Loucy (cell line): ENCODE results near the gene HOXB1.

Experiments used
- H2AFZ ChIP-seq: fragments of 200-600 bp; sonication (generic); 2 replicates; pipeline ENCODE4 v1.6.0; 2016; ENCODE audit warnings: antibody characterized with exemption, mild to moderate bottlenecking, low read length, moderate library complexity
- H3F3A ChIP-seq: fragments of 200-600 bp; 2 replicates; pipeline ENCODE4 v1.6.0; 2016; ENCODE audit warnings: antibody characterized with exemption, low read depth, mild to moderate bottlenecking
- H3K27me3 ChIP-seq: fragments of 200-600 bp; sonication (generic); 2 replicates; pipeline ENCODE4 v1.6.1; 2014; ENCODE audit warnings: low read length, mild to moderate bottlenecking; ENCODE audit not compliant: insufficient read depth, poor library complexity, severe bottlenecking
- H3K36me3 ChIP-seq: fragments of 200-600 bp; sonication (generic); 2 replicates; pipeline ENCODE4 v1.6.1; 2016; ENCODE audit warnings: low read length; ENCODE audit not compliant: insufficient read depth
- H3K4me1 ChIP-seq: fragments of 200-600 bp; sonication (generic); 2 replicates; pipeline ENCODE4 v1.5.1; 2014; ENCODE audit warnings: low read length, mild to moderate bottlenecking; ENCODE audit not compliant: insufficient read depth, poor library complexity, severe bottlenecking
- H3K4me2 ChIP-seq: fragments of 200-600 bp; sonication (generic); 2 replicates; pipeline ENCODE4 v1.6.0; 2014; ENCODE audit warnings: antibody characterized with exemption, low read length, low read depth, mild to moderate bottlenecking; ENCODE audit not compliant: poor library complexity, severe bottlenecking
- H3K4me3 ChIP-seq: fragments of 200-600 bp; sonication (generic); 2 replicates; pipeline ENCODE4 v1.5.1; 2014; ENCODE audit warnings: low read length, mild to moderate bottlenecking, mixed read lengths; ENCODE audit not compliant: poor library complexity, severe bottlenecking
- H3K79me2 ChIP-seq: fragments of 200-600 bp; sonication (generic); 2 replicates; pipeline ENCODE4 v1.6.1; 2014; ENCODE audit warnings: low read length; ENCODE audit not compliant: insufficient read depth
- H3K9ac ChIP-seq: fragments of 200-600 bp; sonication (generic); 2 replicates; pipeline ENCODE4 v1.6.0; 2014; ENCODE audit warnings: mild to moderate bottlenecking, low read depth, low read length, moderate library complexity; ENCODE audit not compliant: poor library complexity, severe bottlenecking
- H3K9me2 ChIP-seq: fragments of 200-600 bp; sonication (generic); replicated peaks from 2 replicates; pipeline ENCODE4 v1.6.1; 2016; ENCODE audit warnings: low read depth, low read length, mixed read lengths
- H3K9me3 ChIP-seq: fragments of 200-600 bp; sonication (generic); 2 replicates; pipeline ENCODE4 v1.6.1; 2014; ENCODE audit warnings: mild to moderate bottlenecking, antibody characterized with exemption, low read length, low read depth; ENCODE audit not compliant: insufficient read depth
- H4K20me1 ChIP-seq: fragments of 200-600 bp; sonication (generic); 2 replicates; pipeline ENCODE4 v1.6.0; 2014; ENCODE audit warnings: antibody characterized with exemption, low read length, mild to moderate bottlenecking; ENCODE audit not compliant: insufficient read depth, poor library complexity, severe bottlenecking
- EZH2phosphoT487 ChIP-seq: fragments of 200-600 bp; IDR thresholded peaks from 2 replicates; pipeline ENCODE4 v1.6.1; 2018; ENCODE audit warnings: antibody characterized with exemption, mild to moderate bottlenecking, moderate library complexity, borderline replicate concordance
- TF ChIP-seq, protein P1 (sequence below): fragments of 200-600 bp; sonication (generic); conservative IDR thresholded peaks from 2 replicates; pipeline ENCODE4 v1.5.1; 2014; ENCODE audit warnings: mild to moderate bottlenecking, antibody characterized with exemption, low read length

HOXB1 gene

GRCh38 chr17:48528153-48528935, 2.5 kb downstream of the HOXB1 start:
- Histone ChIP-seq H3K4me2 (no peak overlapping the region), H3K4me3 (no peak overlapping the region), H3F3A (no peaks in the 10 kb centered on the region), H3K4me1 (peaks cover 3% of the 10 kb centered on the region), H3K9me3 (no peaks in the 10 kb centered on the region), H3K9me2 (no peaks in the 10 kb centered on the region), H3K9ac (no peak overlapping the region), H3K27me3 (no peaks in the 10 kb centered on the region), H4K20me1 (no peaks in the 10 kb centered on the region), H3K79me2 (no peaks in the 10 kb centered on the region), H2AFZ (no peak overlapping the region), H3K36me3 (no peaks in the 10 kb centered on the region)
- no peak for TF ChIP-seq EZH2phosphoT487
- TF ChIP-seq, protein P1, sequence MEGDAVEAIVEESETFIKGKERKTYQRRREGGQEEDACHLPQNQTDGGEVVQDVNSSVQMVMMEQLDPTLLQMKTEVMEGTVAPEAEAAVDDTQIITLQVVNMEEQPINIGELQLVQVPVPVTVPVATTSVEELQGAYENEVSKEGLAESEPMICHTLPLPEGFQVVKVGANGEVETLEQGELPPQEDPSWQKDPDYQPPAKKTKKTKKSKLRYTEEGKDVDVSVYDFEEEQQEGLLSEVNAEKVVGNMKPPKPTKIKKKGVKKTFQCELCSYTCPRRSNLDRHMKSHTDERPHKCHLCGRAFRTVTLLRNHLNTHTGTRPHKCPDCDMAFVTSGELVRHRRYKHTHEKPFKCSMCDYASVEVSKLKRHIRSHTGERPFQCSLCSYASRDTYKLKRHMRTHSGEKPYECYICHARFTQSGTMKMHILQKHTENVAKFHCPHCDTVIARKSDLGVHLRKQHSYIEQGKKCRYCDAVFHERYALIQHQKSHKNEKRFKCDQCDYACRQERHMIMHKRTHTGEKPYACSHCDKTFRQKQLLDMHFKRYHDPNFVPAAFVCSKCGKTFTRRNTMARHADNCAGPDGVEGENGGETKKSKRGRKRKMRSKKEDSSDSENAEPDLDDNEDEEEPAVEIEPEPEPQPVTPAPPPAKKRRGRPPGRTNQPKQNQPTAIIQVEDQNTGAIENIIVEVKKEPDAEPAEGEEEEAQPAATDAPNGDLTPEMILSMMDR: no peak

- H3K9me3 ChIP-seq: no peaks in the 10 kb centered on the region
- TF ChIP-seq, protein P1: no peak
- TF ChIP-seq EZH2phosphoT487: no peak
- no peaks in the 10 kb centered on the region for H3K36me3 ChIP-seq
- H3K4me3 ChIP-seq: no peak overlapping the region
- H3K4me2 ChIP-seq: no peak overlapping the region
- H2AFZ ChIP-seq: no peak overlapping the region
- H3K4me1 ChIP-seq: peaks cover under 1% of the 10 kb centered on the region
- H3K9ac ChIP-seq: no peak overlapping the region
- no peaks in the 10 kb centered on the region for H3K79me2 ChIP-seq
- no peaks in the 10 kb centered on the region for H3F3A ChIP-seq
- no peaks in the 10 kb centered on the region for H4K20me1 ChIP-seq
- H3K9me2 ChIP-seq: no peaks in the 10 kb centered on the region
- H3K27me3 ChIP-seq: no peaks in the 10 kb centered on the region
Observed at GRCh38 chr17:48527547-48527932, 3.3 kb downstream of the HOXB1 start.

DNA sequence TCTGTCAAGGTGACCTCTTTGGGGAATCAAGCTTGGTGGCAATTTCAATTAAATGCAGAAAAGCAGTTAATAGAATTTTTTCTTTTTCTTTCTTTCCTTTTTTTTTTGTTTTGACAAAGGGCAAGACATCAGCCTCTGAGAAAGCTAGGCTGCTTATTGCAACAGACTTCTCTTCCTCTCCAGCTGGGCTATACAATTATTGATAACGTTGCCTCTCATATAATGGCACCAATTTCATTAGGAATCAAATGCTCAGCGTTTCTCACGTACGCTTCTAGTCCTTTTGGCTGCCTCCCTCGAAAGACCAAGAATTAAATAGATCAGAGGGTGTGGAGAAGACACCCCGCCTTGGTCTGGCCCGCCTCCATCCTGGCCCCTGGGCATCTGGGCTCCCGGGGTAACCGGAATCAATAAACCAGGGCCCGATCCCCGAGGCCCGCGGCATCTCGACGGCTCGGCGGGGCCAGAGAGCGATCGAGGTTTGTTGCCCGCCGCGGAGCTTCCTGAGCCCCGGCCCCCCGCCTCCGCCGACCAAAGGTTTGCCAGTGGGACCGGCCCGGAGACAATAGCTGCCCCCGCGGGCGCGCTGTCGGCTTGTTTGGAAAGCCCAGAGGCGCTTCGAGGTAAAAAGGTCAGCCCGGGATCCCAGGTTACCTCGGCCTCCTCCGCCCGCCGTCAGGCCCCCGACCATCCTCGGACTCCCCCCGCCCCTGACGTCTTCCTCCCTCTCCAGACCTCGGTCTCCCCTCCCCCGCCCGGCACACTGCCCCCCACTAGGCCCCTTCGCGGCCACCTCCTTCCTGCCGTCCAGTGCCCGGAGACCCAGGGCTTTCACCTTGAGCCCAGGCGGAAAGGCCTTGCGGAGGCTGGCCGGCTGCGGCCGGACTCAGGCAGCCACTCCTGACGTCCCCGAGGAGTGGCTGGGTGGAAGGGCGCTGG, 3.9 kb downstream of the HOXB1 start:
- Histone ChIP-seq H3F3A (no peaks in the 10 kb centered on the region), H4K20me1 (no peaks in the 10 kb centered on the region), H2AFZ (no peak overlapping the region), H3K27me3 (no peaks in the 10 kb centered on the region), H3K9me3 (no peaks in the 10 kb centered on the region), H3K79me2 (no peaks in the 10 kb centered on the region), H3K4me1 (peaks cover 7% of the 10 kb centered on the region), H3K36me3 (no peaks in the 10 kb centered on the region), H3K9ac (no peak overlapping the region), H3K4me3 (no peak overlapping the region), H3K4me2 (no peak overlapping the region), H3K9me2 (no peaks in the 10 kb centered on the region)
- TF ChIP-seq EZH2phosphoT487: no peak
- TF ChIP-seq, protein P1: no peak
